NCI-H2196 (cell line): ENCODE measurements around the gene ZNF26.
"Not testable (repeated sequence)": the region's sequence is repeated elsewhere in the genome, so short reads cannot be mapped to it uniquely, and the experiment has no call there.

ENCODE experiments used
- DNase-seq: peaks from one replicate; lab custom pipeline; 2025; ENCODE audit not compliant: unreplicated experiment; lab: John Stamatoyannopoulos, UW

ZNF26 gene

DNA sequence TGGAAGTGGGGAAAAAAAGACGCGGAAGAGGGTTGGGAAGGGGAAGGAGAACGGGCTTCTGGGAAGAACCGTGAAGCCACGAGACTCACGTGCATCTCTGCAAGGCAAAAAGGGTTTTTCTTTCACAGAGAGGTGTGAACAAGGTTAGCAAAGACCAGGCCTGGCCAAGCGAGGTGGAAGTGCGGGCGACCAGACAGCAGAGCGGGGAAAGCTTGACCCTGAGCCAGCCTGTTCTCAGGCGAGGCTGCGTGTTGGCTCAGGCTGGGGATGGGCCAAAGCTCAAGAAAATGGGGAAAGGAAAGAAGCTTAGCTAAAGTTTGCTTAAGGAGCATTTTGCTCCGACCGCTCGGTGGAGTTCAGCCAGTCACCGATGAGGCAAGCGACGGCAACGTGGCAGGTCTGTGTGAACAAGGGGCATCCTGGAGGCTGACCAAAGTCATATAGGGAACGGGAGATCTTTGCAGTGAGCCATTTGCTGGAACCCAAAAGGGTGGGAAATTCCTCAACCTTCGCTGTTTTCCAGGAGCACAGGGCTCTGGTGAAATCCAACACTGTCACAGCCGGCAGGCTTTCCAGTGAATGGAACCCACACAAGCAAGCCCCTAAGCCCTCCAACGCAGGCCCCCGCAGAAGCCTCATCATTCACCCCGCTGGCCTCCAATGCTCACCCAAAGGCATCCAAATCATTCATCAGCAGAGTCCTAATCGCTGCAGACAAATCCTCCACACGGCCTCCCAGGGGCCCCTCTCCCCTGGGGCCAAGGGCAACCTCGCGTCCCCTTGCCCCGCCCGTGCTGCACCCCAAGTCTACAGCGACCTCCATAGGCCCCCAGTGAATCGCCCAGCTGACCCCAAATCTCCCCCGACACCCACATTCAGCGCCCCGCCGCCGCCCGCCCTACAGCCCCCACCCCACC, 30.8 kb upstream of the ZNF26 start:
- peak; percentile 34 for DNase-seq

DNA sequence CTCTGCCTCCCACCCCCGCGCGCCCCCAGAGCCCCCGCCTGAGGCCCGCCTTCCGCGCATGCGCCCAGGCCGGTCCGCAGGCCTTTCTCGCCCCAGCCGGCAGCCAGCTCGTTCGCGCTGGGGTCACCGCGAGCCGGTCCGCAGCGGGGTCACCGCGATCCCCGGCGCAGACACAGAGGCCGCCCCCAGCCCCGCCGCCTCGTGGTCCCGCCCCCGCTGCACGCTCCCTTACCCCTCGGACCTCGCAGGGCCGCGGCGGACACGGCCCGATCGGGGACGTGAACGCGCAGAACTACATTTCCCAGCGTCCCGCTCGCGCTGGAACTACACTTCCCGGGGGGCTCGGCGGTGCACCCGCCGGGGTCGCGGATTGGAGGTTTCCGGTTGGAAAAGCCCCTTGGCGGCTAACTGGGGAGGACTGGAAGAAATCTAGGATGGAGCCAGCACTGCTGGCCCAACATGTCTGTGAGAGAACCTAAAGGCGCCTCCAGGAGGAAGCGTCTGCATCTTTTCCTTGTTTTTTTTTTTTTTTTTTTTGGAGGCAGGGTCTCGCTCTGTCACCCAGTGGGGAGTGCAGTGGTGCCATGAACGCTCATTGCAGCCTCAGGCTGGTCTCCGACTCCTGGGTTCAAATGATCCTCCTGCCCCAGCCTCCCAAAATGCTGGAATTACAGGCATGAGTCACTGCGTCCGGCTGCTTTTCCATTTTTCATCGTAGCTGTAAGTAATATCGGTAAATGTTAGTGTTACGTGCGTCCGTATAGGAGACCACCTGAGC, 30.0 kb upstream of the ZNF26 start, which contains the start of gene ZNF605:
TSS of gene ZNF605 (minus strand) at position 296 of the 778 bp plus-strand sequence. CDS start 10,671 bp downstream, outside the sequence.
- peak; percentile 89 for DNase-seq

DNA sequence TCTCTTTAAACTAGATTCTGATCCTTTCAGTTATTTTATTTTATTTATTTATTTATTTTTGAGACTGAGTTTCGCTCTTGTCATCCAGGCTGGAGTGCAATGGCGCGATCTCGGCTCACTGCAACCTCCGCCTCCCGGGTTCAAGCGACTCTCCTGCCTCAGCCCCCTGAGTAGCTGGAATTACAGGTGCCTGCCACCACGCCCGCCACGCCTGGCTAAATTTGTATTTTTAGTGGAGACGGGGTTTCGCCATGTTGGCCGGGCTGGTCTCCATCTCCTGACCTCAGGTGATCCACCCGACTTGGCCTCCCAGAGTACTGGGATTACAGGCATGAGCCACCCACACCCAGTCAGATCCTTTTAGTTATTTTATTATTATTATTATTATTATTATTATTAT, 24.4 kb upstream of the ZNF26 start:
- not testable (repeated sequence) for DNase-seq

DNA sequence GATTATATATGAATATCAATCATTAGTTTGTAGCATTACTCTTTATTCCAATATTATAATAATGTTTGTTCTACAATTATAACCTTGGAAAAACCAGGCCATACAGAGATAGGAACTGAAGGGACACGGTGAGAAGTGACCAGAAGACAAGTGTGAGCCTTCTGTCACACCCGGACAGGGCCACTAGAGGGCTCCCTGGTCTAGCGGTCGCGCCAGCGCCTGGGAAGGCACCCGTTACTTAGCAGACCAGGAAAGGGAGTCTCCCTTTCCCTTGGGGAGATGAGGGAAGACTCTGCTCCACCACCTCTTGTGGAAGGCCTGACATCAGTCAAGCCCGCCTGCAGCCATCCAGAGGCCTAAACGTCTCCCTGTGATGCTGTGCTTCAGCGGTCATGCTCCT, 22.2 kb upstream of the ZNF26 start:
- DNase-seq = not testable (repeated sequence)

DNA sequence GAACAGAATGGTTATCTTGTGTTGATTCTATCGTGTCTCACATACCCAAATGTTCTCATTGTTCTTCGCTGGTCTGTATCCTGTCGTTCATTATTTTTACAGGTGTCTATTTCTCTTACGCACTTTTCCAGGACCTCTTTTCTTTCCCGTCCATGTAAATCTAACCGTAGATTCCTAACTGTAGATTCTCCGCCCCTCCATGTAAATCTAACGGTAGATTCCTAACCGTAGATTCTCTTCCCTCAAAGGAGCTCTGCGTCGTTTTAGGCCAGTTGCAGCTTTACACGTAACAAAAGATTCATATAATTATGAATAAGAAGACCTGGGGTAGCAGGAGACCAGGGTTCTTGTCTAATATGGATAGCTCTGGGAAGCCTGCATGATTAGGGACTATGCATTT, 20.4 kb upstream of the ZNF26 start:
- no peak for DNase-seq

DNA sequence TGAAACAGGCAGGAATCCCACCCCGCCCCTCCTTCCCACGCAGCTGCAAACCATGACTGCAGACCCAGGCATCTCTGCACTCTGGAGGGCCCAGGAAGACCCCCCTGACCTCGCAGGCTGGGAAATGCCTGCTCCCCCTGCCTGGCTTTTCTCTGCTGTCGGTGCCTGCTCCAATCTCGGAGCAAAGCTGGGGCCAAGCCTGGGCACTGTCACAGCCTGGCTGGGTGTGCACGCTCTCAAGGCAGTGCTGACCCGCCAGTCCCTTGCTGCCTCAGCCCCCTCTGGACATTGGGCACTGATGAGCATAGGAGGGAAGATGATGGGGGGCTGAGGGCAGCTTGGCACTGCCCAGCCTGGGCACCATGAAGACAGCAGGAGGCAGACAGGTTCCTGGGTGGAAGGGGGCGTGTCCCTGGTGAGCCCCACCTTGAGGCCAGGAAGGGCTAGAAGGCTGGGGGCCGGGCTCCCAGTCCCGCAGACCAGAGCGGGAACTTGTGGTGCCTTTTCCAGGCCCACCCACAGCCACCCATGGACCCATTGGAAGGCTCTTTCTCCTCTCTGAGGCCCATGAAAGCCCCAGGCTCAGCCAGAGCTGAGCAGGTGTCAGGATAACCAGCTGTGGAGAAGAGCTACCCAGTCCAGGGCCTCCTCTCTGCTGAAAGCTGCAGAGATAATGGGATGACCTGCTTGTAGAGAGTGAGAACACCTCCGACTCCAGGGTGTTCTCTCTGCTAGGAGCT, 19.3 kb upstream of the ZNF26 start:
- DNase-seq = no peak

DNA sequence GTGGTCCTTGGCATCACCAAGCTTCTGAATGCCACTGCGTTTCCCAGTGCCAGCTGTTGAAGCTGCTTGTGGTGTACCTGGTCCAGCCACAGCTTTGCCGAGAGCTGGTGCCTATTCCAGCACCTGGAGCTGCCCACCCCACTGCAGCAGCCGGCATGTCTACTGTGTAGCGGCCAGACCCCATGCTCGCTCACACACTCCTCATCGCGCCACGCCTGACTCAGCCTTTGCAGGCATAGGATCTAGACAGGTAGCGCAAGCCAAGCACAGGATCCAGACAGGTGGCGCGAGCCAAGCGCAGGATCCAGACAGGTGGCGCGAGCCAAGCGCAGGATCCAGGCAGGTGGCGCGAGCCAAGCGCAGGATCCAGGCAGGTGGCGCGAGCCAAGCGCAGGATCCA, 18.4 kb upstream of the ZNF26 start:
- DNase-seq = no peak

DNA sequence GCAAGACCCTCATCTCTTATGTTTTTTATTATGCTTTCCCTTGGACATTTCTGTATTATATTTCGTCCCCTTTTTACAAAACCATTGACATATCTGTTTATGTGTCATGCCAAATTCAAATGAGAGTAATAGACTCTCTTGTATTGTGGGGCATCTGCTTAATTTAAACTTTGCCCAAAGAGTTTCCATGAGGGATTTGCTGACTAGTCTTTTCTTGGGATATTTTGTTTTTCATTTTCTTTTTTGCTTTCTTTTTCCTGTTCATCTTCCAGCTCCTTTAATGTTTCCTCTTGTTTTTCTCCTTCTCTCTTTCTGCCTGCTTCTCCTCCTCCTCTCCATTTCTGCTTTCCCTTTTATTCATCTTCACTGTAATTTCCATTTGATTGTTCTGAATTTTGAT, 13.8 kb upstream of the ZNF26 start:
- no peak for DNase-seq

DNA sequence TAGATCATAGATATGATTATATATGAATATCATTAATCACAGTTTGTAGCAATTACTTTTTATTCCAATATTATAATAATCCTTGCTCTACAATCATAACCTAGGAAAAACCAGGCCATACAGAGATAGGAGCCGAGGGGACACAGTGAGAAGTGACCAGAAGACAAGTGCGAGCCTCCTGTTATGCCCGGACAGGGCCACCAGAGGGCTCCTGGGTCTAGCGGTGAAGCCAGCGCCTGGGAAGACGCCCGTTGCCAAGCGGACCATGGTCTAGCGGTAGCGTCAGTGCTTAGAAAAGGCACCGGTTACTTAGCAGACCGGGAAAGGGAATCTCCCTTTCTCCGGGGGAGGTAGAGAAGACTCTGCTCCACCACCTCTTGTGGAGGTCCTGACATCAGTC, 9.3 kb upstream of the ZNF26 start:
- DNase-seq = not testable (repeated sequence)

DNA sequence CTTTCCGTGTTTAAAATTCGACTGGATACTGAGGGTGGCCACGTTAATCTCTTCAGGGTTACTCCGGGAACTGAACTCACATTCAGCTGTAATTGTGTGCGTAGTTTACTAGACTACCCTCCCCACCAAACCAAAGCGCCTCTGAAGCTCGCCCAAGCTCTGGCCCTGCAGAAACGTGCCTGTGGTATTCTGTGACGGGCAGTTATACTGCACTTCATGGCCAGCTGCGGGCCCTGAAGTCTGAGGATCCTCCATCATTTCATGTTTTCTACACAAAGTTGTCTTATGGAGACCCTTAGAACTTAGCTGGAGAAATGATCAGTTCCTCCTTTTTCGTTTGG, 688 bp downstream of the ZNF26 start:
- DNase-seq = no peak

DNA sequence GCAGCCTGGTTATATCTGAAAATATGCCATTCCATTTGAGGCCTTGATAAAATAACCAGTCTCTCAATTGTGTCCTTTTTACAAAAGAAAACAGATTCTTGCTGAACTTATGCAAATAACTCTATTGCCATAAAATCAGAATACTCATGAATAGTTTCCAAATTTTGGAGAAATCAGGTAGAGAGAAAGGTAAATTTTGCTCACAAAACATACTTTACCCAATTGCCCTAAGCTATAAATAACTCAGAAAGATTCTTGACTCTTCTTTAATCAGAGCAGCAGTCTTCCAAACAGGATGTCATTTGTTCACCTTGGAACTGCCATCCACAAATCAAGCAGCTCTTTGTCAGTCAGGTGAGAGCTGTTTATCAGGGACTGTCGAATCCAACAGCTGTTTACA, 12.6 kb downstream of the ZNF26 start:
- no peak for DNase-seq

DNA sequence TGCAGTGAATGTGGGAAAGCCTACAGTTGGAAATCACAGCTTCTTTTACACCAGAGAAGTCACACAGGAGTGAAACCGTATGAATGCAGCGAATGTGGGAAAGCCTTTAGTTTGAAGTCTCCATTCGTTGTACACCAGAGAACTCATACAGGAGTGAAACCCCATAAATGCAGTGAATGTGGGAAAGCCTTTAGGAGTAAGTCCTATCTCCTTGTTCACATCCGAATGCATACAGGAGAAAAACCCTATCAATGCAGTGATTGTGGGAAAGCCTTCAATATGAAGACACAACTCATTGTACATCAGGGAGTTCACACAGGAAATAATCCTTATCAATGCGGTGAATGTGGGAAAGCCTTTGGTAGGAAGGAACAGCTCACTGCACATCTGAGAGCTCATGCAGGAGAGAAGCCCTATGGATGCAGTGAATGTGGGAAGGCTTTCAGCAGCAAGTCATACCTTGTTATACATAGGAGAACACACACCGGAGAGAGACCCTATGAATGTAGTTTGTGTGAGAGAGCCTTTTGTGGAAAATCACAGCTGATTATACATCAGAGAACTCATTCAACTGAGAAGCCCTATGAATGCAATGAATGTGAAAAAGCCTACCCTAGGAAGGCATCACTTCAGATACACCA, 24.6 kb downstream of the ZNF26 start:
- no peak for DNase-seq

DNA sequence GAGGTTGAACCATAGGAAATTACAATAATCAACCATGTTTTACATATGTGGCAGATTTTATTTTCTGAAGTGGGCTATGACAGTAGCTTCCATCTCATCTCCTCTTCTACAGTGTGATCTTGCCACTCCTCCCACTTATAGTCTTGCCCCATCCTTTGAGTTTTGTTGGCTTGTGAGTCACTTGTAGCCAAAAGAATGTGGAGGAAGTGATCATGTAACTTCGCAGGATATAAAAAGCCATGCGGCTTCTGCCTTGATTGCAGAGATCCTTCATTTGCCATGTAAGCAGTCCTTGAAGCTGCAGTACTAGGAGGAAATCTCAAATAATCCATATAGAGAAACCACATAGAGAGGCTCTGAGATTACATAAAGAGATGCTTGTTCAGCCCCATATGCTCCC, 37.4 kb downstream of the ZNF26 start:
- no peak for DNase-seq

DNA sequence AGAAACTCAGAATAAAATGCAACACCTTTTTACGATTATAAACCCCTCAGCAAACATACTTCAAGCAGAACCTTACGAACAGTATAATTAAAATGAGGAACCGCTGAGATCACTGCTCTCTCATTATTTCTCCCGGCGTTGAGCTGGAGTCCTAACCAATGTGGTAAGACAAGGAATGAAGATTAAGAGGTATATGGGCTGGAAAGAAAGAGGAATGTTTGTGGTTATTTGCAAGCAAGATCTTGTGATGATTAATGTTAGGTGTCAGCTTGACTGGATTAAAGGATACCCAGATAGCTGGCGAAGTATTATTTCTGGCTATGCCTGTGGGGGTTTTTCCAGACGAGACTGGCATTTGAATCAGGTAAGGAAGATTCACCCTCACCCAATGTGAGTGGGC, 40.8 kb downstream of the ZNF26 start:
- no peak for DNase-seq

DNA sequence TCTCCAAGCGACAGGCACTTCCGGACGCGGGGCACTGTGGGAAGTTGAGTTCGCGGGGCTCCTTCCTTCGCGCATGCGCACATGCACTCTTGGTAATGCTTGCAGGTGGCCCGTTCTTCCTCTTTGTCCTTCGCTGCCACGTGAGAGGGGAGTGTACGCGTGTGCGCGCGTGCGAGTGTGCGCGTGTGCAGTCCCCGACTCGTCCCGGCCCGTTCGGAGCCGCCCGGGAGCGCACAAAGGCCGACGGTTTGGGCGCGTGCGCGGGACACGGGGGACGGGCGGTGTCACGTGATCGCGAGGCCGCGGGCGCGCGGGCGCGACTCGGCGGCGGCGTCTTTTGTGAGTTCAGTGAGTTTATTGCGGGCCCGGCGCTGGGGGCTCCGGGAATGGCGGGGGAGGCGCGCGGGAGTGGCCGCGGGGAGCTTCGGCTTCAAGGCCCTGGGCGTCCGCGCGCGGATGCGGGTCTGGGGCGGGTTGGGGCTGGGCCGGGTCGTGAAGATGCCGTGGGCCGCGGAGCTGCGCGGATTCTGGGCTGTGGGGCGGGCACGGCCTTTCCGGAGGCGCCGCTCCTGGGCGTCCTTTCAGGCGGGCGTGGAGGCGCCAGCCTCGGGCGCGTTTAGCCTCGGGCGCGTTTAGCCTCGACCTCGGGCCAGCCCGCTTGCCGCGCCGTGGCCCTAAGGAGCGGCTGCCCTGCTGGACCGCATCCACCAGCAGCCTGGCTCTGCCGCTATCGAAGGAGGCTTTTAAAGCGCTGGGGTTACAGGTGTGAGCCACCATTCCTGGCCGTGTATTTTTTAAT, 51.2 kb downstream of the ZNF26 start, which contains the start of gene ZNF84:
TSS of gene ZNF84 (plus strand) at position 303 of the 799 bp plus-strand sequence. CDS start 3,959 bp downstream, outside the sequence.
- peak; percentile 99 for DNase-seq

DNA sequence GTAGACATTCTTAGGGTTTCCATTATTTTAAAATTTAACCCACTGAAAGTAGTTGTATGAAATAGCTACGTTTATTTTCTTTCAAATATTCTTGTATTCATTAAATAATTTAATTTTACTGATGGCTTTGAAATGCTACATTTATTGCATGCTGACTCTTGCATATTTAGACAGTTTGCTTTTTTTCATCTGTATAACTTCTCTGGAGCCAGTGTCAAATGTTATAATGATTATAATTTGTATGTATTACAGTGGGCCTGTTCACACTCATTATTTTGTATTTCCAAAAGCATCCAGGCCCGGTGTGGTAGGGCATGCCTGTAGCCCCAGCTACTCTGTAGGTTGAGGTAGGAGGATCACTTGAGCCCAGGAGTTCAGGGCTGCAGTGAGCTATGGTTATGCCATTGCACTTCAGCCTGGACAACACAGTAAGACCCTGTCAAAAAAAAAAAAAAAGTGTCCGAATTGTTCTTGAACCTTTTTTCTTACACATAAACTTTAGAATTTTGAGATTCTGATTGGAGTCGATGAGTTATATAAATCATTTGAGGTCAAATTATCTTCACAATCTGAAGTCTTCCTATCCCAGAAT, 52.0 kb downstream of the ZNF26 start:
- no peak for DNase-seq

DNA sequence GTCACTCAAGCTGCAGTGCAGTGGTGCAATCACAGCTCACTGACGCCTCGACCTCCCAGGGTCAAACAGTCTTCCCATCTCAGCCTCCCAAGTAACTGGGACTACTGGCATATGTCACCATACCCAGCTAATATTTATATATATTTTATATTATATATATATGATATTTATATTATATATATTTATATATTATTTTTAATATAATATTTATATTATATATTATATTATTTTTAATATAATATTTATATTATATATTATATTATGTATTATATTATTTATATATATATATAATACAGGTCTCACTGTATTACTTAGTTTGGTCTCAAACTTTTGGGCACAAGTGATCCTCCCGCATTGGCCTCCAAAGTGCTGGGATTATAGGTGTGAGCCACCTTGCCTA, 60.5 kb downstream of the ZNF26 start:
- no peak for DNase-seq

DNA sequence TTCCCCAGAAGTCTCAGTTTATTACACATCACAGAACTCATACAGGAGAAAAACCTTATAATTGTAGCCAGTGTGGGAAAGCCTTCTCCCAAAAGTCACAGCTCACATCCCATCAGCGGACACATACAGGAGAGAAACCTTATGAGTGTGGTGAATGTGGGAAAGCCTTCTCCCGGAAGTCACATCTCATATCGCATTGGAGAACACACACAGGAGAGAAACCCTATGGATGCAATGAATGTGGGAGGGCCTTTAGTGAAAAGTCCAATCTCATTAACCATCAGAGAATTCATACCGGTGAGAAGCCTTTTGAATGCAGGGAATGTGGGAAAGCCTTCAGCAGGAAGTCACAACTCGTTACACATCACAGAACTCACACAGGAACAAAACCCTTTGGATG, 71.3 kb downstream of the ZNF26 start:
- DNase-seq = no peak

DNA sequence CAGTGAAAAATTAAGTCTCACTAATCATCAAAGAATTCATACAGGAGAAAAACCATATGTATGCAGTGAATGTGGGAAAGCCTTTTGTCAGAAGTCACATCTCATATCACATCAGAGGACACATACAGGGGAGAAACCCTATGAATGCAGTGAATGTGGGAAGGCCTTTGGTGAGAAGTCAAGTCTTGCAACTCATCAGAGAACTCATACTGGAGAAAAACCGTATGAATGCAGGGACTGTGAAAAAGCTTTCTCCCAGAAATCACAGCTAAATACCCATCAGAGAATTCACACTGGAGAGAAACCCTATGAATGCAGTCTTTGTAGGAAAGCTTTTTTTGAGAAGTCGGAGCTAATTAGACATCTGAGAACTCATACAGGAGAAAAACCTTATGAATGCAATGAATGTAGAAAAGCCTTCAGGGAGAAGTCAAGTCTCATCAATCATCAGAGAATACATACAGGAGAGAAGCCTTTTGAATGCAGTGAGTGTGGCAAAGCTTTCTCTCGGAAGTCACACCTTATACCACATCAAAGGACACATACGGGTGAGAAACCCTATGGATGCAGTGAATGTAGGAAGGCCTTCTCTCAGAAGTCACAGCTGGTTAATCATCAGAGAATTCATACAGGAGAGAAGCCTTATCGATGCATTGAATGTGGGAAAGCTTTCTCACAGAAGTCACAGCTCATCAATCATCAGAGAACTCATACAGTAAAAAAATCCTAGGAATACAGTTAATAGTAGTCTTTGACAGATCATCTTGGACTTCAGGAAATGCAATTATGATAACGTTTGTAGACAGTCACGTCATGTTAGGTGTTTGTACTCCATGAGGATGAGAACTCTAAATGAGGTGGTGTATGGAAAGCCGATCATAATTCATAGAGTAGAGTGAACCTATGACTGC, 72.3 kb downstream of the ZNF26 start:
- no peak for DNase-seq
